Activated CD4-positive, alpha-beta T cell treated with anti-CD3 and anti-CD28 coated beads, Interleukin-2, amount 50 U/mL, for 1 hour (primary cell): Measurements from ENCODE around the gene ALCAM.

Experiments used
- DNase-seq: peaks from one replicate; pipeline ENCODE4 v3.0.0-alpha.2; 2020

ALCAM gene

DNA sequence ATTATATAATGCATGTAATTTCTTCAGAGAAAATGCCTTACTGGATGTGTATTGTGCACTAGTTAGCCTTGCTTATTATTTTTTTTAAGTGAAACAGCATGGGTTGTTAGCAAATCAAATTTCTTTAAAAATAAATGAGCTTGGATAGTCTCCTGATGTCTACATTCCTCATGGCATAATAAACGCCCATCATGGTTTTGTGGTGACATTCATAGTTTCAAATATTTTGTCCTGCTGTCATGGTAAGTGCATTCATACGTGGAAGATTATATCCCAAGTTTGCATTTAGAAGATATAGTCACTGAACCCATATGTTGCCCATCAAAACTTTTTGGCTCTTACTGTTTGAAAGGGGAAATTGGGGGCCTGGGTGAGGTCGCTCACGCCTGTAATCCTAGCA lies 130.7 kb downstream of the ALCAM start:
- DNase-seq = no peak

DNA sequence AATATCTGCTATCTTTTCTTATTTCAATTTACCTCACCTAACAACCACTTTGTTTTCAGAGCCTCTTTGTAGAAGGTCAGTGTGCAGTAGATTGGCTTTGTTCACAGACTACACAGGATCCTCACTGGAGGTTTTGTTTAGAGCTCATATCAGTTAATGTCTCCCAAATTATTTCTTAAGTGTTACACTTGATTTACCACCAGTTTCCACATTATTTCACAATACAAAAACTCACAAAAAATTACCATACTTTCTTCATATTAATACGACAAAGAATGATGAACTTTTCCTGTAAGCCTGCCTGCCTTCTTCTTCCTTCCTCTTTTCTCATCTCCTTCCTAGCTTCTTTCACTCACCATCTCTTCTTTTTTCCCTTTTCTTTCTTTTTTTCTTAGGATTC lies 133.3 kb downstream of the ALCAM start:
- DNase-seq = no peak

DNA sequence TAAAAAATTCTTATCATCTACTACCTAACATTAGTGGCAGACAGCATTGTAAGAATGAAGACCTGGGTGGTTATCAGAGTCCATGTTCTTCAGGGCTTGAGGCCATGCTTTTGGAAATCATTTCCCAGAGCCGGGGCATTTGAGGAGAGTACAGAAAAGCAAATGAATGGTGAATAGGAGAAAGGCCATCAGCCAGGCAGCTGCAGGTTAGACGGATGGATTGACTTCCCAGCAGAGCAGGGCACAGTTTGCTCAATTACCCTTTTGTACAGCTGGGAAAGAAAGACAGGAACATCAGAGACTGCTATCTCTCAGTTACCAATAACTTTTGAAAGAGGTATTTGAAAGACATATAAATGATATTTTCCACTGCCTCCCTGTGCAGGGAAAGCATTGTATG lies 135.6 kb downstream of the ALCAM start:
- no peak for DNase-seq

DNA sequence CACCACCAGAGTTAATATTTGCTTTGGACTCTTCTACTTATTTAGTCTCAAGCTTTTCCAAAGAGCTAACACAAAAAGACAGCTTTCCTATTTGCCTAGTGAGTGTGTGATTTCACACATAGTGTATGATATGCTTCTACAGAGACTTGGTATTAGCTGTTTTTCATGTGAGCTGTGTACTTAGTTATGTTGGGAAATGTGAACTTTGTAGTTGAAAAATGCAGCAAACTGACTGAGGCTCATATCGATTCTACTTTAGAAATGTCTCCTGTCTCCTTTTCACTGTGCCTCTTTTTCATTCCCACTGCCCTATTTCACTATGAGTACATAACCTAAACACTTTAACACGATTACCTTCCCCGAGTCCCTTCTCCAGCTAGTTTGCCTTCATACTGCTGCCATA lies 136.5 kb downstream of the ALCAM start:
- no peak for DNase-seq

DNA sequence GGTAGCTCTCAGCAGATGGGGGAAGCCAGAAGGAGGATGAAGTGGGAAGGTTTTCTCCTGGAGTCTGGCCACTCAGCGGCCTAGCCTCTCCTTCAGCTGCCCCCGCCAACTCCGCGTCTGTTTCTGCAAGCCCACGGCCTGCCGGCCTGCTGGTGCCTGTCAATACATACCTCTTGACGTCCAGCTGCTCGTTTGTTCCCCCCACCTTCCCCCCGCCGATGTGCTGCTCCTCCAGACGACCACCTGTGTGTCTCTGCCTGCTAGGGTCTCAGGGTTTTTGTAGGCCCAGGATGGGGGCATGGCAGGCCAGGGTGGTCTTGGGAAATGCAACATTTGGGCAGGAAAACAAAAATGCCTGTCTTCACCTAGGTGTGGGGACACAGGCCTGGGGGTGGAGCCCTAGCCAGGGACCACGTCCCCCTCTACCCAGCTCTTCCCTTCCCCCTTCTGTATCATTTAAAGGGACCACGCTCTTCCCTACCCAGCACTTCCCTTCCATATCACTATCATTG lies 137.8 kb downstream of the ALCAM start:
- no peak for DNase-seq

- no peak for DNase-seq
Observed at GRCh38 chr3:105505170-105505569, 138.5 kb downstream of the ALCAM start.

GRCh38 chr3:105511031-105511430 lies 144.3 kb downstream of the ALCAM start:
- no peak for DNase-seq

DNA sequence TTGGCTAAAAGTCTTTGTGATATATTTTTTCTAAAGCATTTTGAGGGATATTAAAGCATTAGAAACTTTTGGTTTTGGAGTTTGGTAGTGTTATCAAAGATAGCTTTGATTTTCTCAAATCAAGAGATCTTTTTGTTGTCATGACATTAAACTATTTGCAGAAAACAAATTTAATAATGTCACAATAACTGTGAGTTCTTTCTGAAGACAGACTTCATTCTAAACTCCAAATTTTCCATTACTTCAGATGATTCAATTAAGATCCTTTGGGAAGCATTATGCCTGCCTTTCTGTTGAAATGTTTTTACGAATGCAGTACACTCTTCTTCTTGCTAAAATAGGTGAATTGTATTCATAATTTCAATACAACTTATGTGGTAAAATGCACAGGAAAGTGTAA lies 145.4 kb downstream of the ALCAM start:
- no peak for DNase-seq

GRCh38 chr3:105513042-105513441 lies 146.3 kb downstream of the ALCAM start:
- no peak for DNase-seq

GRCh38 chr3:105513886-105514285 lies 147.2 kb downstream of the ALCAM start:
- no peak for DNase-seq

- DNase-seq = no peak
Observed at GRCh38 chr3:105515372-105515771, 148.7 kb downstream of the ALCAM start.

DNA sequence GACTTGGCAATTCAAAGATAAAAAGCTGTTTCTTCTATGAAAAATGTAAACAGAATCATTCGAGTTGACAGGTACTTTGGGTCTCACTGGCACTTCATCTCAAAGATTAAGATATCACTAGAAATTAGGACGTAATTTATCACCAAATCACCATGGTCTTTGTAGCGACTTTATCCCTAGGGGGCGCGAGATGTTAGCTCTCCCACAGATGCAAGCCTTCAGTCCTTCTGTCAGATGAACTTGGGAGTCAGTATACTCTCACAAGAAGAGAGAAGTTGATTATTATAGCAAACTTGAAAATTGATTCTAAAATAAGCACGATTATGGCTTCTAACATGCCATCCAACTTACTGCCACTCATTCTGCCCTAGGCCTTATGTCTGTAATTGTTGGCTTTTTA lies 150.3 kb downstream of the ALCAM start:
- no peak for DNase-seq

GRCh38 chr3:105518203-105518602 lies 151.5 kb downstream of the ALCAM start:
- no peak for DNase-seq

GRCh38 chr3:105518806-105519418 lies 152.2 kb downstream of the ALCAM start:
- DNase-seq = no peak

DNA sequence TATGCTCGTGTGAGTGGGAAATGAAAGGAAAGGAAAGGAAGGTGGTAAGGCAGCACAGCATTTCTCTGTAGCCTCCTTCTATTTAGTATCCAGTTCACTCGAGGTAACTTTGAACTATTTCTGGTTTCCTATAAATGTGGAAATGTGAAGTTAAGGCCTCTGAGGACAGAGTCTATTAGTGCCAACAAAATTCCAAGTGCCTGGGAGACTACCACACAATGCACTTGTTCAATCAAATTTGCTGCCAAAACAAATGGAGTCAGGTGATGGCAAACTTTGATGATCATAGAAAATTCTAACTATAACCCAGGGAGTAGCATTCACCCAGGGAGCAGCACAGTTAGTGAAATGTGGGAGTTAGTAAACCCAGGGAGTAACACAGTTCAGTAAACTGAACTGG lies 155.1 kb downstream of the ALCAM start:
- no peak for DNase-seq

DNA sequence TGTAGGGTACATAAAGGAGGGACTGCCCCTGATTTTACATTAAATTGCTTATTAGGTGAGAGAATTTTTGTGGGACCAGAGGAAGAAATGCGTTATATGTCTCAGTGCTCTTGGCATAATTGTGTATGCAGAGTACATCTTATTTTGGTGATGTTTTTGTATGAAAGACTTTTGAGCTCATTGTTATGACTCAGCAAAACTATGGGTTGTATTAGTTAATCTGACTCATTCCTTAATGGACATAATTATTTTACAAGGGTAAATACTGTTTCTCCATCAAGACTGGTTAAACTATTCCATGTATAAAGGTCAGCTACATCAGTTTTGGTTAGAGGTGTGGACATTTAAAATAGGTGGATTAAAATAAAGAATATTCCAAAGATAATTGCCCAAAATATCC lies 156.8 kb downstream of the ALCAM start:
- no peak for DNase-seq

- no peak for DNase-seq
Observed at GRCh38 chr3:105525531-105525930, 158.8 kb downstream of the ALCAM start.

DNA sequence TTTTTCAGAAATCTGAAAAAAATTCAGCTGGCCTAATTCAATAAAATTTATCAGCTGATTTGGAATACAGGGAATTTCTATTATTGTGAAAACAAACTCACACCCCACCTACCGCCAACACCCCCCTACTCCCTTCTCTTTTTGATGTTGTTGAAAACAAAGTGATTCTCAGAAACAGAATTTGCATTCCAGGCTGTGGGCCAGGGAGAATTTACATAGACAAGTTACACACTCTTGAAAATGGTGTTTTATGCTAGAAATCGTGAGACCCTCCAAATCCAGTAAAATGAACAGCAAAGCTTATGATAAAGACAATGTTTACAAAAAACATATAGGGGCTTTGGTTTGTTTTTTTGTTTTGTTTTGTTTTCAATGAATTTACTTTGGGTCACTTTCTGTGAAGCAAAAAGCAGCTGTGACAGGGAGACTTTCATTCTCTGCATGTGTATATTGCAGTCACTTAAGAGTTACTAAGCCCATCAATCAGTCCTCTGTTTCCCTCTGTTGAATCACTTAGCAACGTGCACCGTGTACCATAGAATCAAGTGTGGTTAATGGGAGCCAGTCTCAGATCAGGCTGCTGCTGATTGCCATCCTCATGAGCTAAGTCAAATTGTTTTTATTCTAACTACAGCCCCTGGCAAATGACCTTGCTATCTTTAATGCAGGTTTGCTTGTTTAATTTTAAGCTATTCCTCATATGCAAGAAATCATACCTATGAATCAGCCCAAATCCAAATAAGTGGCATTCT lies 159.8 kb downstream of the ALCAM start:
- no peak for DNase-seq

DNA sequence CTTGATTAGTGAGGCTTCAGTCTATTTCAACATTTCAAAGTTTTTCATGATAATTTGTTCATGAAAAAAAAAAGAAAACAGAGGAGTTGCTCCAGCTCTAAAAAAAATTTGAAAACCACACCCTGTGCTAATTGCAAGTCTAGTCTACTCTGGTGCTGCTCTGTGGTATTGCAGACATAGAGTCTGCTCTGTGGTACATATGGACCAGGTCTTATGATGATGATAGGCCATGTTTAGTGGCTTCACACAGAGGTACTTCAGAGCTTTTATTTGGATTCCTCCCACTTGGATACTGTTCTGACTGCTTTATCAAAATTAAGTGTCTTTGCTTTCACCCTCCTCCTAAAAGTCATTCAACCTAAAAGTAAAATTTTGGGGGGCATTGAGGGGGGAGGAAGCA lies 160.8 kb downstream of the ALCAM start:
- no peak for DNase-seq

DNA sequence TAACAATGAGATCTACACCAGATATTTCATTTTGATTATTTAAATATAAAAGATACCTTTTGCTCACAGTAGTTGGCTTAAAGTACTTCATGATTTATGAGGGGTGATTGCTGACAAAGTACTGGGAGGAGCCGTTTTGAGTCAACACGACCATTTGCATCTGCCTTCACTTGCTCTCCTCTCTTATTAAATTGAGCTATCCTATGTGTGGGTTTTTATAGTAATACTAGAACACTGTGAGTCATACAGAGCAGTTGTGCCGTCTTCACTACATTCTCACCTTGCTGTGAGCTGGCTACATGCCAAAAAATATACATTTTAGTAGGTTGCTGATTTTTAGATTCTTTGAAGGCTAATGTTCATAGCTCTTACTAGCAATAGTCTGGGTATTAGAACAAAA lies 161.2 kb downstream of the ALCAM start:
- DNase-seq = no peak

GRCh38 chr3:105528955-105529354 lies 162.2 kb downstream of the ALCAM start:
- no peak for DNase-seq

DNA sequence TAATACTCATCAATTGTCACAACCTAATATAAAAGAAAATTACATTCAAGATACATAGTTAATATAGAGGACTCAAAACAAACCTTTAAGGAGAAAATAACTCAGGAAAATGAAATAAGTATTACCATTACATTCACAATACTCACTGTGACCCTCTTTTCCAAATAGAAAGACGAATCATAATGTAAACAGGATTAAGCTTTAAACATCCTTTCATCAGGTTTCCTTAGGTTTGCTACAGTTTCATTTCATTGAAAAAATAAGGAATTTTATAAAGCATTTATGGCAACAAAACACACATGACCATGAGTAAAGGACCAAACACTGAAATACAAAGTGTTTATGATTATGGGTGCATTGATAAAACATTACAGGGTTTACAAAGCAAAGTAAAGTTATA lies 162.7 kb downstream of the ALCAM start:
- DNase-seq = no peak

- no peak for DNase-seq
Observed at GRCh38 chr3:105532251-105532650, 165.5 kb downstream of the ALCAM start.

GRCh38 chr3:105533960-105534359 lies 167.3 kb downstream of the ALCAM start:
- DNase-seq = no peak

DNA sequence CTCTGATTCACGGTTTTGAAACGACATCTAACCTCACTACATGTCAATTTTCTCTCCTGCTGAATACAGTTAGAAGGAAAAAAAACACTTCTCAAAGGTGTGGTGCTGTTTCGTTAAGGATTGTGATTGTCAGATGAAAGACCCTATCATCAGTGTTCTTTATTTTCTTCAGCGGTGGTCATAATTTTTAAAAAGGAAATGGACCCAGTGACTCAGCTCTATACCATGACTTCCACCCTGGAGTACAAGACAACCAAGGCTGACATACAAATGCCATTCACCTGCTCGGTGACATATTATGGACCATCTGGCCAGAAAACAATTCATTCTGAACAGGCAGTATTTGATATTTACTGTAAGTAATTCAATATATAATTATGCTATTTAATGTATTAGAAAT lies 167.8 kb downstream of the ALCAM start:
- DNase-seq = no peak
